HPDE6-E6E7 (cell line): Measurements from ENCODE around the gene TERB1.
A peak's percentile ranks its signal among the peaks of the same experiment; 100 is the strongest.
"Not testable (repeated sequence)": the region's sequence is repeated elsewhere in the genome, so short reads cannot be mapped to it uniquely, and the experiment has no call there.

ENCODE experiments used
- DNase-seq: peaks from one replicate; pipeline ENCODE4 v3.0.0; 2011; ENCODE audit warnings: missing footprints; ENCODE audit errors: extremely low spot score

The TERB1 gene

DNA sequence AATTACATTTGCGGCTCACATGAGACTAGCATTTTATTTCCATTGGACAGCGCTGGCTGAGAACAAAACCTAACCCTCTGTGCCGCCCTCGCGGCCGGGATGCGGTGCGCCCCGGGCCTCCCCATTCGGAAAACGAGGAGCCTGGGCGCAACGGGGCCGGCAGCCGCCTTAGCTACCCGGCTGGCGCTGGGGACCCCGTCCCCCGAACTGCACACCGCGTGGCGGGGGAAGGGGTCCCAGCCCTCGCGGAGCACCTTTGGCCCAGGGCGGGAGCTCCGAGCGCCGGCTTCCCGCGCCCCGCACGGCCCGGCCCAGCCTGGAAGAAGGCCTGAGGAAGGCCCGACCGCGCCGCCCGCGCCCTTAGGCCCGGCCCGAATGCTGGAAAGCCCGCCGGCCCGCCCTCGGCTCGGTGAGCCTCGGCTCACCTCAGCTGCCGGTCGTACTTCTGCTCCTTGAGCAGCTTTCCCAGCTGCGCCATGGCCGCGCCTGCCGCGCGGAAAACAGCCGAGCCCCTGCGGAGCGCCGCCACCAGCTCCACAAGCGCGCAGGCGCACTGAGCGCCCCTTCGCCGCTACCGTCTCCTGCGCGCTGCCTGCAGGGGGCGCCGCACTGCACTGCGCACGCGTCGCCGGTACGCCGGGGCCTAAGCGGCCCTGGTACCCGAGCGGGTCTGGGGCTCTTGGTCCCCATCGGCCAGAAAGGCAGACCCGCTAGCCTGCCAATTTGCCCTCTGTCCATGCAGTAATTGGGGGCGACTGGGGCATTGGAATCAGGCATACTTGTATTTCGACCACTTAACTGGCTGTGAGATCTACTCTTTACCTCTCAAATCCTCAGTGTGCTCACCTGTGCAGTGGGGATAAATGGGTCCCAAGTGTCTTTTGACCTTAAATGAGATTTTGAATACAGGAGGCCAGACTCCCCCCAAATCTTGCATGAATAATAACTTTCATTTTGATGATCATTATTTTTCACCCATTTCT lies 29.3 kb upstream of the TERB1 start, which contains the start of gene NAE1:
Gene NAE1, minus strand, starts transcription at position 555 of the 983 bp plus-strand sequence. Its CDS starts 77 bp downstream, at position 478.
- peak; percentile 96 for DNase-seq

DNA sequence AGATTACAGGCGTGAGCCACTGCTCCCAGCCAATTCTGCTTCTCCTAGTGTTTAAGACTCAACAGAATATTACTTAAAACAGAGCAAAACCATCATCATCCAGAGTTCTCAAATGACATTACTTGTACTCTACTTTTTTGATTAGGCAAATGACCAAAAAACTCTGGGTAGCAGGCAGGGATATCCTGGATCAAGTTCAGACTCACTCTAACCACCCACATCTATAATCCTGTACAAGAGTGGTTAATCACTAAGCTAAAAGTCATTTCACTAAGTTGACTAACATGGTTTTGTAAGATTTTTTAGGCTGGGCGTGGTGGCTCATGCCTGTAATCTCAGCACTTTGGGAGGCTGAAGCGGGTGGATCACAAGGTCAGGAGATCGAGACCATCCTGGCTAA lies 22.6 kb upstream of the TERB1 start:
- no peak for DNase-seq

DNA sequence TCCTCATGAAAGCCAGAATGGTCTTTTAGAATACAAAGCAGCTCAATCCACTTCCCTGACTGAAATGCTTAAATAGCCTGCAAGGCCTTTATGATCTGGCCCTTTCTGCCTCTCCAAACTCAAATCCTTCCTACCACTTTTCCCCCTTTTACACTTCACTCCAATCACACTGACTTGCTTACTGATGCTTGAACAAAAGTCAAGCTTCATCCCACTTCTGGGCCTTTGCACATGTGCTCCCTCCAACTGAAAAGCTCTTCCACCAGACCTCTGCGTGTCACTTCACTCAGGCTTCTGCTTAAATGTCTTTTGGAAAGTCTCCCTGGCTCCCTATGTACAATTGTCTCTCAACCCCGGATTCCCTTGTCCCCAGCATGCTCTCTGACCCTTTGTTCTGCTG lies 13.3 kb upstream of the TERB1 start:
- DNase-seq, result no peak

DNA sequence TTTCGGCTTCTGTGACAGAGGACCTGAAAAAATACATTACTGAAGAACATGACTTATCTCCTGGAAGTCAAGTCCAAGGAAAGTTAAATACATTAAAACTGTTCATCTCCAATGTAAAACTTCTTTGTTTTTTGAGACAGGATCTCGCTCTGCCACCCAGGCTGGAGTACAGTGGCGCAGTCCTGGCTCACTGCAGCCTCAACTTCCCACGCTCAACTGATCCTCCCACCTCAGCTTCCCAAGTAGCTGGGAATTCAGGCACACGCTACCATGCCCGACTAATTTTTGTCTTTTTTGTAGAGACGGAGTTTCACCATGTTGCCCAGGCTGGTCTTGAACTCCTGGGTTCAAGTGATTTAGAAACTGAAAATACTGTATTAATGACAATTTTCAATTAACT lies 9.7 kb upstream of the TERB1 start:
- no peak for DNase-seq

DNA sequence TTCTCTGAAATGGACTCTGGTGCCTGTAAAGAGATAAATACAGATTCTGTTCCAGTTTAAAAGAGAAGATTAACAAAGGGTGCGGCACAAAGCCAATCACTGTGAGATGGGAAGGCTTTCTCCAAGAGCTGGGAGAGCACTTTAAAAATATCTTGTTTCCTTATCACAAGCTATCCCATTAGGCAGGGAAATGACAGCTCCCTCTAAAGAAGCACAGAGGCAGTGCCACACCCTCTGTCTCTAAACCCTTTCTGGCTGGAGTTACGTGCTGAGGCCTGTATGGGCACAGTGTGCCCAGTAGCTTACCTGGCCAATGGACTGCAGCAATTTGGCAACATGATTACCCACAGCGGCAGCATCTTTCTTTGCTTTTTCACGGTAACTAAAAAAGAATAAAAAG lies 9.0 kb upstream of the TERB1 start:
- DNase-seq, result peak; percentile 38

DNA sequence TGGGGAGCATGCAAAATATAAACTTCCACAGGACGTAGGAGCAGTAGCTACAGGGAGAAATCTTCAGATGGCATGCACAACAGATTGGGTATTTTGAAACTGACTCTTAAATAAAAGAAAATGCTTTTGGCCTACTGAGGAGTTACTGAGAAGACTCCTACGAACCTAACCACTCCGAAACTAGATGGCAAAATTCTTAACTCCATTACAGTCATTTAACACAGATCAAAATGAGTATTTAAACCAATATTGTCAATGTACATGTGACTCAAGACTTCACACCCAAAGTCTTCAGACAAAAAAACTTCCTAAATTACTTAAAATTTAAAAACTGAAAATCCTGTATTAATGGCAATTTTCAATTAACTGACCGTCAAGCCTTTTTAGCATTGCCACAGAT lies 8.4 kb upstream of the TERB1 start:
- no peak for DNase-seq

DNA sequence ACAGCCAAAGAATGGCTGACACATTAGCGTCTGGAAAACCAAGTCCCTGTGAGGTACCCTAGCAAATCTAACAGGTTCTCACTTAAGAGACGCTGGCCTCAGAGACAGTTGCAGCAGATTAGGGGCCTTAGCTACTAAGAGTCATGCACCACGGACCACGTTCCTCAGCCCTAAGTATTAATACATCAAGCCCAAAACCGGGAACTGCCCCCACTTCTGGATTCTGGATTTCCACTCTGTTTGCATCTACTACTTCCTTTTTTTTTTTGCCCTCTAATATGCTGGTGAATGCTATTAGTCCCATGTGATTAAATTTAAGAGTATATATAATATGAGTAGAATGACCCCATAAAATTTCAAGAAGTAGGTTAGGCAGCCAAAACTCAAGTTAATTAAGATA lies 775 bp upstream of the TERB1 start:
- DNase-seq, result no peak

DNA sequence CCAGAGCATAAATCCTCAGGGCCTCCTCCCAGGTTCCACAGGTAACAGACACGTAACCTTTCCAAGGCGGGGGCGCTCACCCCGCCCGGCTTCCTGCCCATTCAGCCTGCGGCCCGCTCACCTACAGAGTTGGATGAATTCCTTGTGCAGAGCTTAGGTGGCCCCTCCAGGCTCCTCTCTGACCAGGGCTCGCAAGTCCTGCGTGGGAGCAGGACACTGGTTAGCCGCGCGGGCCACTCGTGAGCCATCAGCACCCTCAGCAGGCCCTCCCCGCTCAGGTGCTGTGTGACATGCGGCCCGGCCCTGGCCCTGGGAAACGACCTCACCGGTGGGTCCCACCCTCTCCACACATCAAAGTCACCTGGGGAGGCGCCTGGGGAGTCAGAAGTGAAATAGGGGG lies 528 bp downstream of the TERB1 start:
- no peak for DNase-seq

DNA sequence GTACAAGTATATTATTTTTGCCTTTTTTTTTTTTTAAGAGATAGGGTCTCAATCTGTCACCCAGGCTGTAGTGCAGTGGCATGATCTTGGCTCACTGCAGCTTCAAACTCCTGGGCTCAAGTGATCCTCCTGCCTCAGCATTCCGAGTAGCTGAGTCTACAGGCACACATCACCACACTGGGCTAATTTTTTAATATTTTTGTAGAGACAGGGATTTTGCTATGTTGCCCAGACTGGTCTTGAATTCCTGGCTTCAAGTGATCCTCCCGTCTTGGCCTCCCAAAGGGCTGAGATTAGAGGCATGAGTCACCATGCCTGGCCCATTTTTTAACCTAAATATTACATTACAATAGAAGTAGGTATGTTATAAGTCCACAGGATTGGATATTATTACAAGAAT lies 3.2 kb downstream of the TERB1 start:
- no peak for DNase-seq

DNA sequence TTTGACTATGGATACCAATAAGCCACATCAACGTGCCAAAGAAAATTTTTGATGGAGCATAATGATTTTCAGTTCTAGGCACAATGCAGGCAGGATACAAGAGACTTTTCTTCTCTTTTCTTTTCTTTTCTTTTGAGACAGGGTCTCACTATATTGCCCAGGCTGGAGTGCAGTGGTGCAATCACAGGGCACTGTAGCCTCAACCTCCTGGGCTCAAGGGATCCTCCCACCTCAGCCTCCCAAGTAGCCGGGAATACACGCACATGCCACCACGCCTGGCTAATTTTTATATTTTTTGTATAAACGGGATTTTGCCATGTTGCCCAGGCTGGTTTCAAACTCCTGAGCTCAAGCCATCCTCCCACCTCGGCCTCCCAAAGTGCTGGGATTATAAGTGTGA lies 7.4 kb downstream of the TERB1 start:
- DNase-seq, result not testable (repeated sequence)

DNA sequence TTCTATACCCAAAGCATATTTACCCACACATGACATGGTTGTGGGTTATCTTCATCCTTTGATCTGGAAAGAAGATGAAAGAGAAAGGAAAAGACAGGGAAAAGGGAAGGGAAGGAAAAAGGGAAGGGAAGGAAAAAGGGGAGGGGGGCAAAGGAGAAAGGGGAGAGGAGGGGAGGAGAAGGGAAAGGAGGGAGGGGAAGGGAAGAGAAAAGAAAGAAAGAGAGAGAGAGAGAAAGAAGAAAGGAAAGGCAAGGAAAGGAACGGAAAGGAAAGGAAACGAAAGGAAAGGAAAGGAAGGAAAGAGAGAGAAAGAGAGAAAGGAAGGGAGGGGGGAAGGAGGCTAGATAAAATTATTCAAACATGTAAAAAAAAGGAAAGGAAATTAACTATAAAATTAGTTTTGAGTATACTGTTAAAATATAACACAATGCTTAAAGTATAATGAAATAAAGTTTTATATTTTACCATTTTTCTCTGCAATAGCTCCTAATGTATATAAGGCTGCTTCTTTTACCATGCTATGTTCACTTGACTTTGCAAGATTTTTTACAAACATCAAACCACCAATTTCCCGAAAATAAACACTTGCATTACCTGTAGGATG lies 11.2 kb downstream of the TERB1 start:
- no peak for DNase-seq

DNA sequence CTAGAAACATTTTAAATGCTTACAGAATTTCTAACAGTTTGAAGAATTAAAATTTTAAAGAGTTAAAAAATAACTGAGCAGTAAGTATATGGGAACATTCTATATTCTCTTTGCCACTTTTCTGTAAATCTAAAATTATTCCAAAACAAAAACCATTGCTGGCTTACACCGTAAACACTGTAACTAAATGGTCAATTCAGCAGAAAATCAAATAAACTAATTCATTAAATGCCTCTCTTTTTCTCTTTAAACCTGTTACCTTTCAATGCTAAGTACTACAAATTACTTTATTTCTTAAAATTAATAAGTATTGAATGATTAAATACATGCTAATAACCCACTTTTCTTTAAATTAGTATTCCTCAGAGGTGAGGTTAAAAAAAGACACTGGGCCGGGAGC lies 14.0 kb downstream of the TERB1 start:
- no peak for DNase-seq

DNA sequence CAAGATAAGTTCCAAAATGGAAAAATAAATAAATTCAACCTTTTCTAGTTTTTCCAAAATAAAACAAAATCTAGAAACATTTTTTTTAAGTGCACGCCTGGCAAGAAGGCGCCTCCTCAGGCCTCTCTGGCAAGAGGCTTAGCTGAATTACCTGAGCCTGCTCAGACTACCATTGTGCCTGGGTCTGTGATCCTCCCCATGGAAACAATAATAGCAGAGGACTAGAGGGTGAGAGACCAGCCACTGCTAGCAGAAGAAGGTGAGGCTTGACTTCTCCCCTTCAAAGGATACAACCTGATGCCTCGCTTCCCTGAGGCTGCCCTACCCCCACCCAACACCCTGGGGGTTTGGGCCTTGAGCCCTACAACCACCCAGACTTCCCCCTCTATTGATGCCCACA lies 14.8 kb downstream of the TERB1 start:
- no peak for DNase-seq

DNA sequence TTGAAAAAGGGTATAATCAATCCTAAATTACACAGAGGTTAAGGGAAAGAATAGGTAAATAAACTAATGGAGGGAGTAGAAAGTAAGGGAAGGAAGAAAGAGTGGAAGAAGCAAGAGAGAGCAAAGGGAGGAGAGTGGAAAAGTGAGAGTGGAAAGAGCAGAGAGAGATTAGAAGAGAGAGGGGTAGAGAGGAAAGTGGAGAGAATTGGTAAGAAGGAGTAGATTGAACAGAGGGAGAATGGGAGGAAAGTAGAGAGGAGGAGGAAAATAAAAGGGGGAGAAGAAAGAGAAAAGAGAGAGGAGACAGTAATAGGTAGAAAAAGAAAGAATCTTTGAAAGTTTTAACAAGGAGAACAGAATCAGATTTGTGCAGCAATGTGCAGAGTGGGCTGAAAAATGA lies 24.9 kb downstream of the TERB1 start:
- DNase-seq, result no peak

DNA sequence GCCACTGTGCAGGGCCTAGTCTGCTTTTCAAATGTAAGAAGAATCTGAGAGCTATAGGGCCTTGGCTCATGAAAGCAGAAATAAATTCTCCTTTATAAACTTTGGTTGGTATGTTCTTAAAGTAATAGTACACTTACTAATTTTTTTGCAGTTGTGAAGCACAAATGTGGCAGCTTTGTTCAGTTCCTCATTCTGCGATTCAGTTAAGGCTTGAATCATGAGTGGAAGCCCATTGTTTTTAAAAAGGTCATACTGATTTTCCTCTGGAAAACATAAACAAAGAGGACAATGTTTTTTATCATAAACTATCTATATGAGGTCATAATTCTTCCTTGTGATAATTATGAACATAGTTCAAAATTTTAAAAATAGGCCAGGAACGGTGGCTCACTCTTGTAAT lies 26.4 kb downstream of the TERB1 start:
- no peak for DNase-seq

DNA sequence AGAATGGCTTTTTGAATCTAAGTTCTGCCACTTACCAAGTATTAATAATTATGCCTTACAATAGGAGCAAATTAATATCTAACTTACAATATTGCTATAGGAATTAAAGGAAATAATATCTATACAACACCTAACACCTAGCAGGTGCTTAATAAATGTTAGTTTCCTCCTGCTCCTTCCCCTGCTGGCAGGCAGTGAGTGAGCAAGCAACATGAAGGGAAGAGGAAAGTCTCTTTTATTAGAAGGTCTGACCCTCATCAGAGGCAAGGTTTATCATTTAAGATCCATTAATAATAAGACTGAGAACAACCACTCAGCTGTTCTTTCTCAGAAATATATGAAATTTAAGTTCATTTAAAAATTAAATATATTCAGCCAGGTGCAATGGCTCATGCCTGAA lies 43.3 kb downstream of the TERB1 start:
- DNase-seq, result no peak

DNA sequence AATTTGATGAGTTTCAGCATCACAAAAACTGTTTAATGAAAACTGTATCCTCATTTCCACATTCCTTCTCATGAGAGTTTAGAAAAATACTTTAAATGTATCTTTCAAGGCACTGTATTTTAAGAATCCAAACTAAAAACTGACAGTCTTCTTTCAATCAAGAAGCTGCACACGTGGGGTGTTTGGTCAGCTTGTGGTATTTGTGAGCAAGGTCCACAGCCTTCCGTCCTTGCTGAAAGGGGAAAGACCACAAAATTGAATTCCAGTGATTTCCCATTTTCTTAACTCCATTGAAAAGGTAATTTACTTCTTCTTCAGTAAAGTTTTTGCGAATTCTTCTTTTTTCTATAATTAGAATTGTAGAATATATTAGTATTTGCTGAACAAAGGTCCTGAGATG lies 46.6 kb downstream of the TERB1 start:
- no peak for DNase-seq

DNA sequence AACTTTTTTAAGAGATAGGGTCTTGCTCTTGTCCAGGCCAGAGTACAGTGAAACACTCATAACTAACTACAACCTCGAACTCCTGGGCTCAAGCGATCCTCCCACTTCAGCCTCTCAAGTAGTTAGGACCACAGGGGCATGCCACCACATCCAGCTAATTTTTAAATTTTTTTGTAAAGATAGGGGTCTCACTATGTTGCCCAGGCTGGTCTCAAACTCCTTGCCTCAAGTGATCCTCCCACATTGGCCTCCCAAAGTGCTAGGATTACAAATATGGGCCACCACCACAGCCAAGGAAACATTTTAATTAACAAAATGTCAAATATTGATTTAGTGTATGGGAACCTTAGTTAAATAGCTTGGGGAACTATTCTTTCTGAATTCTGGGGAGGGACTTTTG lies 47.2 kb downstream of the TERB1 start:
- DNase-seq, result no peak

DNA sequence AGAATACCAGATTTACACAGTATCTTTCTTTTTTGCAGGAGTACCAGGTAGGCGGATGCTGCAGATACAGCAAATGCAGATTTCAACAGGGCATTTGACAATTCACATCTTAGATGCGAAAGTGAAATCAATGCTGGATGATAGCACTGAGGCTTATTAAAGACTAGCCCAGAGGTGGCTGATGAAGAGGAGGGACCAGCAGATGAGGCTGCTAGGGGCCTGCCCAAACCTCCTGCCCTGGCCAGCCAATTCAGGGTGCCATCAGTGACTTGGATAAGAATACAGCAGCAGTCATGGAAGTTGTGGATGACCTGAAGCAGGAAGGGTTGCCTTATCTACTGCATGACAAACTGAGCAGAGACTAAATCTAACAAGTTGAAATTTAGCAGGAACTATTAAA lies 48.4 kb downstream of the TERB1 start:
- no peak for DNase-seq

DNA sequence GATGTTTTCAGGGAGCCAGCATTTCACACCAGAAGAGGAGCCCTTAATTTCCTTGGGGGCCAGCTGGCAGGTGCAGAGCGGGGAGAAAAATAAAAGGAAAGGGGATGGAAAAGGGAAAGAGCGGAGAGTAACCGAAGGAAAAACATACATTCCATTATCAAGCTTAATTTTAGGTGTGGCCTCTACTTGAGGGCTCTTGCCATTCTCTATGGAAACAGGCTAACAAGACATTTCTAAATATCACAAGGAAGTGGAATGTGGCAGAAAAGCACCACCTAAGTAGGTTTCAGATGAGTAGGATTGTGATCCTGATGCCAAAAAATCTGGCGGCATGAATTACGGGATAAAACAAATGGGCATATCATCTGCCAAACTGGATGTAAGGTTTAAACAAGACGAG lies 49.0 kb downstream of the TERB1 start:
- no peak for DNase-seq

DNA sequence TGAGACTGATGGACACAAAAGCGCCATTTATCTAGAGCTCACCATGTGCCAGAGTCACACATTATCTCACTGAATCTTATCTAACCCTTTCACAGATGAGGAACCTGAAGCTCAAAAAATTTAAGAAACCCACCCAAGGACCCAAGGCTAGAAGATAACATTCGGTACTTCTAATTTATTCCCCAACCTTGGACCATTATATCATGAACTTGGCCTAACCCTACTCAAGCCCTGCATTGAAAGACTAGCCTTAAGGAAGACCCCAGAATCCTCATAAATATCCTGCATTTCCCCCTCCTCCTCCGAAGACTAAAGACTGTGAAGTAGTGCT lies 49.4 kb downstream of the TERB1 start:
- DNase-seq, result no peak

DNA sequence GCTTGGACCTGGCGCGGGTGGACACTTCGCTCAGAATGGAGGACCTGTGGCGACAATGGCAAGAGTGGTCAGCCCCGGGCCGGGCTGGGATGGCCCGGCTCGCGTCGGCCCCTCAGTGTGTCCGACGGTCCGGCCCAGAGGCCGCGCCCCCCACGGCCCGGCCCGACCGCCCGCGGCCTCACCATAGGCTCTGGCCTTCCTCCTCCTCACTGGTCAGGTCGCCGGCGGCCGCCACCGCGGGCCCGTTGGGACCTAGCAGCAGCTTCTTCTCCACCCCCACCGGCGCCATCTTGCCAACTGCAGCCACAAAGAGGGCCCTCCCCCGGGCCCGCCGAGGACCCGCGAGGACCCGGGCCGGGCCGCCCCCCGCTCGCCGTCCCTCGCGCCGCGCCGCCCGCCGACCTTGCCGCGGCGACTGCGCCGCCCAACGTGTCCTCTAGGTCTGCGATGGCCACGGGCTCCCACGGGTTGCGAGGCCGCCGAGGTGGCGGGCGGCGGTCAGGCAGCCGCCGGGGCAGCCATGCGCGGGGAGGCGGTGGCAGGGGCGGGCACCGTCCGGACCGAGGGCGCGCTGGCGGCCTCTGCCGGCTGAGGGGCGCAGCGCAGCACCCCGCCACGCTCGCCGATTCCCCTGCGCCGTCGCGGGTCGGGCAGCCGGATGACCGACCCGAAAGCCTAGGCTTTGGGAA lies 49.9 kb downstream of the TERB1 start, which contains the start of gene DYNC1LI2:
Gene DYNC1LI2, minus strand, starts transcription at position 307 of the 689 bp plus-strand sequence. Its CDS starts 18 bp downstream, at position 289.
- peak; percentile 86 for DNase-seq

DNA sequence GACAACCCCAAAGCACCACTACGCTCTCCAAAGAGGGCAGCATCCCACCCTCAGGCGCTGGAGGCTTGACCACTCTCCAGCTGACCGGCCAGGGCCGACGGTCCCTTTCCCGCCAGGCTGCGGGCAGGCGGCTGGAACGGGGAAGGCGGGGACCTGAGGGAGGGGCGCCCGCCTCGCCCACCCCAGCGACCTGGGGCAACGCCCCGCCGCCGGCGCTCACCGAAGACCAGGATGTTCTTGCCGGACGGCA lies 50.4 kb downstream of the TERB1 start:
- DNase-seq, result no peak
